ENCODE results near the gene ANKFY1.

GRCh38 chr17:4246674-4247073 lies 17.1 kb downstream of the ANKFY1 start:
- TF ChIP-seq EZH2 (IDR thresholded peaks at IDR 0.05; ENCODE audit: insufficient read depth, poor library complexity, severe bottlenecking) (no peak), EZH2phosphoT487 (IDR thresholded peaks at IDR 0.05; ENCODE audit: insufficient read depth, low read depth) (no peak)
